Gastroesophageal sphincter (tissue), 3 donors: ENCODE measurements around the gene RASD1.

ENCODE experiments used
- CTCF ChIP-seq, 4 experiments: fragments of 200-600 bp in 2 of 4; fragments of 450-650 bp in 2 of 4; sonication (generic) in 1 of 4; IDR thresholded peaks; one replicate each; pipeline ENCODE4 v1.5.1; 2017 to 2019; ENCODE audit warnings: antibody characterized with exemption in 4 of 4, mild to moderate bottlenecking in 2 of 4, moderate library complexity in 2 of 4
- POLR2A ChIP-seq, 2 donors: fragments of 450-650 bp; IDR thresholded peaks; one replicate each; pipeline ENCODE4 v1.6.1; 2017; ENCODE audit warnings: antibody characterized with exemption in 2 of 2, mild to moderate bottlenecking in 2 of 2, moderate library complexity in 1 of 2

GRCh38 chr17:17460038-17460437 is 36.2 kb downstream of the RASD1 start:
- TF ChIP-seq CTCF (IDR thresholded peaks at IDR 0.05) (no peak), POLR2A (IDR thresholded peaks at IDR 0.05) (no peak)
